PC-9 (cell line): ENCODE measurements around the gene IGSF21. TPM values are rescaled to one million over a fixed set of nuclear protein-coding genes. Genes with fewer than 3 reads are reported as not detected.

Experiments
- BruUV-seq: library from RNA; stranded (reverse); fragments of 400-500 nt; replicated peaks from 2 replicates; lab custom pipeline; 2021; lab: Mats Ljungman, UMichigan
- CTCF ChIA-PET: fragments of 300-600 bp; sonication (Branson Sonifier 250); formaldehyde crosslinking; loops from one replicate; lab custom pipeline; 2022; ENCODE audit warnings: antibody characterized with exemption; lab: Charles Lee
- POLR2A ChIA-PET: fragments of 300-600 bp; sonication (Branson Sonifier 250); formaldehyde crosslinking; loops from one replicate; lab custom pipeline; 2022; ENCODE audit warnings: antibody characterized with exemption; ENCODE audit not compliant: unreplicated experiment; lab: Charles Lee
- DNase-seq, 2 experiments: peaks; one replicate each; pipeline versions ENCODE4 v3.0.0 to v3.0.0-alpha.2; 2015 to 2022; ENCODE audit warnings: mixed read lengths in 1 of 2
- H2AFZ ChIP-seq: fragments of 200-600 bp; sonication (generic); 2 replicates; pipeline ENCODE4 v1.8.1; 2017; ENCODE audit warnings: antibody characterized with exemption
- H3F3A ChIP-seq: fragments of 200-600 bp; sonication (generic); 2 replicates; pipeline ENCODE4 v1.8.1; 2017; ENCODE audit warnings: antibody characterized with exemption, mild to moderate bottlenecking, low read depth; ENCODE audit not compliant: insufficient read depth
- H3K27ac ChIP-seq: fragments of 200-600 bp; sonication (generic); 2 replicates; pipeline ENCODE4 v1.6.1; 2016; ENCODE audit warnings: mixed run types
- H3K27me3 ChIP-seq: fragments of 200-600 bp; sonication (generic); 2 replicates; pipeline ENCODE4 v1.6.1; 2016; ENCODE audit warnings: low read depth, mixed run types; ENCODE audit not compliant: insufficient read depth
- H3K36me3 ChIP-seq: fragments of 200-600 bp; sonication (generic); 2 replicates; pipeline ENCODE4 v1.6.1; 2016; ENCODE audit warnings: low read depth, mixed run types
- H3K4me1 ChIP-seq: fragments of 200-600 bp; sonication (generic); replicated peaks from 2 replicates; pipeline ENCODE4 v1.6.1; 2016; ENCODE audit warnings: mixed run types; ENCODE audit not compliant: insufficient read depth
- H3K4me2 ChIP-seq: fragments of 200-600 bp; sonication (generic); 2 replicates; pipeline ENCODE4 v1.6.1; 2017; ENCODE audit warnings: mixed run types
- H3K4me3 ChIP-seq: fragments of 200-600 bp; sonication (generic); 2 replicates; pipeline ENCODE4 v1.6.1; 2016; ENCODE audit warnings: mixed run types
- H3K79me2 ChIP-seq: fragments of 200-600 bp; sonication (generic); 2 replicates; pipeline ENCODE4 v1.6.1; 2017; ENCODE audit warnings: low read depth, mixed run types
- H3K9me2 ChIP-seq: fragments of 200-600 bp; sonication (generic); 2 replicates; pipeline ENCODE4 v1.8.1; 2017; ENCODE audit warnings: mild to moderate bottlenecking; ENCODE audit not compliant: insufficient read depth
- H3K9me3 ChIP-seq: fragments of 200-600 bp; sonication (generic); 2 replicates; pipeline ENCODE4 v1.8.1; 2016; ENCODE audit warnings: low read depth; ENCODE audit not compliant: insufficient read depth
- H4K20me1 ChIP-seq: fragments of 200-600 bp; sonication (generic); 2 replicates; pipeline ENCODE4 v1.8.1; 2017; ENCODE audit not compliant: insufficient read depth
- CTCF ChIP-seq: fragments of 200-600 bp; sonication (generic); conservative IDR thresholded peaks from 2 replicates; pipeline ENCODE4 v1.6.1; 2017; ENCODE audit warnings: mixed run types, antibody characterized with exemption, mild to moderate bottlenecking, moderate library complexity
- EZH2 ChIP-seq: fragments of 200-600 bp; sonication (generic); IDR thresholded peaks from 2 replicates; pipeline ENCODE4 v1.8.0; 2017; ENCODE audit warnings: antibody characterized with exemption, low read depth
- intact Hi-C: fragments of 100-400 bp; cut with micrococcal nuclease; formaldehyde crosslinking; loops from one replicate; pipeline ENCODE4 v1.10.0; 2022; ENCODE audit not compliant: unreplicated experiment
- total RNA-seq: library from RNA; stranded (reverse); gene quantifications from 2 replicates; pipeline ENCODE4 v1.2.3, GENCODE V29; 2021

Gene IGSF21
- total RNA-seq, 1 experiment from 2014 or later: not detected

- ChIA-PET POLR2A (no interaction called here), CTCF (no interaction called here)
- Histone ChIP-seq H3F3A (no peaks in the 10 kb centered on the region), H3K4me3 (no peak overlapping the region), H3K79me2 (no peaks in the 10 kb centered on the region), H3K36me3 (no peaks in the 10 kb centered on the region), H4K20me1 (no peaks in the 10 kb centered on the region), H3K9me2 (no peaks in the 10 kb centered on the region), H3K27ac (no peak overlapping the region), H3K4me2 (no peak overlapping the region), H3K4me1 (no peaks in the 10 kb centered on the region), H3K27me3 (peaks cover 41% of the 10 kb centered on the region), H2AFZ (no peak overlapping the region), H3K9me3 (no peaks in the 10 kb centered on the region)
- no peak for DNase-seq
- no peak for TF ChIP-seq CTCF
- TF ChIP-seq EZH2: no peak
- intact Hi-C loops: no loop called here
- no TSS peak for BruUV-seq
Measured at GRCh38 chr1:18358600-18358999, 251.0 kb downstream of the IGSF21 start.

- H2AFZ ChIP-seq: no peak overlapping the region
- no peak for DNase-seq
- H3K4me3 ChIP-seq: no peak overlapping the region
- peaks cover 24% of the 10 kb centered on the region for H3K27me3 ChIP-seq
- H3K9me3 ChIP-seq: no peaks in the 10 kb centered on the region
- no peak for TF ChIP-seq CTCF
- no peak for TF ChIP-seq EZH2
- no peaks in the 10 kb centered on the region for H3K36me3 ChIP-seq
- H3K4me1 ChIP-seq: no peaks in the 10 kb centered on the region
- H3K27ac ChIP-seq: no peak overlapping the region
- CTCF ChIA-PET: no interaction called here
- H3K4me2 ChIP-seq: no peak overlapping the region
- no peaks in the 10 kb centered on the region for H3K9me2 ChIP-seq
- intact Hi-C loops: no loop called here
- no peaks in the 10 kb centered on the region for H4K20me1 ChIP-seq
- H3K79me2 ChIP-seq: no peaks in the 10 kb centered on the region
- no TSS peak for BruUV-seq
- no peaks in the 10 kb centered on the region for H3F3A ChIP-seq
- POLR2A ChIA-PET: no interaction called here
Measured at GRCh38 chr1:18360251-18360650, 252.7 kb downstream of the IGSF21 start.

GRCh38 chr1:18362150-18362549, 254.6 kb downstream of the IGSF21 start:
- CTCF ChIA-PET: no interaction called here
- peaks cover 12% of the 10 kb centered on the region; the same call in 1 of the 2 replicates for H3K27me3 ChIP-seq
- no peaks in the 10 kb centered on the region for H3K79me2 ChIP-seq
- intact Hi-C loops: no loop called here
- no peak overlapping the region for H3K4me3 ChIP-seq
- peaks cover 8% of the 10 kb centered on the region; the same call in 1 of the 2 replicates for H3K4me1 ChIP-seq
- DNase-seq: no peak
- H3K9me2 ChIP-seq: no peaks in the 10 kb centered on the region
- no peaks in the 10 kb centered on the region for H3K36me3 ChIP-seq
- H3K27ac ChIP-seq: no peak overlapping the region
- no peak overlapping the region for H2AFZ ChIP-seq
- POLR2A ChIA-PET: no interaction called here
- no peaks in the 10 kb centered on the region for H3F3A ChIP-seq
- H4K20me1 ChIP-seq: no peaks in the 10 kb centered on the region
- BruUV-seq: no TSS peak
- H3K9me3 ChIP-seq: no peaks in the 10 kb centered on the region
- TF ChIP-seq EZH2 (no peak), CTCF (no peak)
- no peak overlapping the region for H3K4me2 ChIP-seq
